WTC11 (cell line): Measurements from ENCODE around the gene EIF3I. TPM values are rescaled to one million over a fixed set of nuclear protein-coding genes. Genes with fewer than 3 reads are reported as not detected.
A peak's percentile ranks its signal among the peaks of the same experiment; 100 is the strongest.

ENCODE experiments used
- CREM ChIP-seq: sonication (generic); formaldehyde crosslinking; IDR thresholded peaks from 2 replicates; pipeline ENCODE4 v1.8.1; 2022; ENCODE audit warnings: mild to moderate bottlenecking, missing genetic modification reagents, moderate library complexity
- ETV6 ChIP-seq: sonication (generic); formaldehyde crosslinking; IDR thresholded peaks from 2 replicates; pipeline ENCODE4 v1.8.1; 2022; ENCODE audit warnings: mild to moderate bottlenecking, missing genetic modification reagents
- FOXJ3 ChIP-seq: sonication (generic); formaldehyde crosslinking; IDR thresholded peaks from 2 replicates; pipeline ENCODE4 v1.9.0; 2021; ENCODE audit warnings: missing genetic modification reagents, mild to moderate bottlenecking, borderline replicate concordance
- HMGA2 ChIP-seq: fragments of 250-450 bp; sonication (Bioruptor Pico); IDR thresholded peaks from 2 replicates; pipeline ENCODE4 v1.4.0; 2021; ENCODE audit warnings: mild to moderate bottlenecking, moderate library complexity
- IRF2 ChIP-seq: sonication (generic); formaldehyde crosslinking; IDR thresholded peaks from 2 replicates; pipeline ENCODE4 v1.8.0; 2022; ENCODE audit warnings: low read depth, missing genetic modification reagents, borderline replicate concordance
- JAZF1 ChIP-seq: fragments of 250-450 bp; sonication (Bioruptor Pico); IDR thresholded peaks from 2 replicates; pipeline ENCODE4 v1.9.0; 2021; ENCODE audit warnings: moderate library complexity, mild to moderate bottlenecking, inconsistent platforms
- MXD4 ChIP-seq: fragments of 250-450 bp; sonication (Bioruptor Pico); IDR thresholded peaks from 2 replicates; pipeline ENCODE4 v1.8.0; 2021; ENCODE audit warnings: mild to moderate bottlenecking, moderate library complexity, borderline replicate concordance
- RORB ChIP-seq: fragments of 250-450 bp; sonication (Bioruptor Pico); IDR thresholded peaks from 2 replicates; pipeline ENCODE4 v1.9.0; 2021; ENCODE audit warnings: mild to moderate bottlenecking
- SMAD3 ChIP-seq: sonication (generic); formaldehyde crosslinking; IDR thresholded peaks from 2 replicates; pipeline ENCODE4 v1.8.0; 2022; ENCODE audit warnings: missing genetic modification reagents, mild to moderate bottlenecking, borderline replicate concordance
- TEAD1 ChIP-seq: sonication (generic); formaldehyde crosslinking; IDR thresholded peaks from 2 replicates; pipeline ENCODE4 v1.8.0; 2022; ENCODE audit warnings: mild to moderate bottlenecking, missing genetic modification reagents
- ZBTB21 ChIP-seq: sonication (generic); formaldehyde crosslinking; IDR thresholded peaks from 2 replicates; pipeline ENCODE4 v1.8.1; 2023; ENCODE audit warnings: mild to moderate bottlenecking, missing genetic modification reagents, borderline replicate concordance
- ZNF138 ChIP-seq: sonication (generic); formaldehyde crosslinking; conservative IDR thresholded peaks from 2 replicates; pipeline ENCODE4 v1.8.1; 2022; ENCODE audit warnings: mild to moderate bottlenecking, moderate library complexity, missing genetic modification reagents
- ZNF219 ChIP-seq: sonication (generic); formaldehyde crosslinking; IDR thresholded peaks from 2 replicates; pipeline ENCODE4 v1.8.0; 2023; ENCODE audit warnings: missing genetic modification reagents, mild to moderate bottlenecking, borderline replicate concordance
- ZNF232 ChIP-seq: sonication (generic); formaldehyde crosslinking; IDR thresholded peaks from 2 replicates; pipeline ENCODE4 v1.8.0; 2022; ENCODE audit warnings: mild to moderate bottlenecking, missing genetic modification reagents
- ZNF671 ChIP-seq: fragments of 250-450 bp; sonication (Bioruptor Pico); IDR thresholded peaks from 2 replicates; pipeline ENCODE4 v1.8.0; 2021; ENCODE audit warnings: mild to moderate bottlenecking
- total RNA-seq: library from RNA; stranded (reverse); gene quantifications from 3 replicates; pipeline ENCODE4 v1.2.3, GENCODE V29; 2021
- TF ChIP-seq, protein P1 (sequence below): sonication (generic); formaldehyde crosslinking; IDR thresholded peaks from 2 replicates; pipeline ENCODE4 v1.8.1; 2023; ENCODE audit warnings: mild to moderate bottlenecking, missing genetic modification reagents, moderate library complexity
- TF ChIP-seq, protein P2 (sequence below): sonication (generic); formaldehyde crosslinking; IDR thresholded peaks from 2 replicates; pipeline ENCODE4 v1.8.0; 2022; ENCODE audit warnings: mild to moderate bottlenecking, missing genetic modification reagents
- TF ChIP-seq, protein P3 (sequence below): sonication (generic); formaldehyde crosslinking; IDR thresholded peaks from 2 replicates; pipeline ENCODE4 v1.8.1; 2022; ENCODE audit warnings: low read depth, missing genetic modification reagents, borderline replicate concordance
- TF ChIP-seq, protein P4 (sequence below): sonication (generic); formaldehyde crosslinking; IDR thresholded peaks from 2 replicates; pipeline ENCODE4 v1.8.1; 2022; ENCODE audit warnings: low read depth, mild to moderate bottlenecking, moderate library complexity, missing genetic modification reagents, borderline replicate concordance
- TF ChIP-seq, protein P5 (sequence below): fragments of 250-450 bp; sonication (Bioruptor Pico); IDR thresholded peaks from 2 replicates; pipeline ENCODE4 v2.1.2; 2022; ENCODE audit warnings: mild to moderate bottlenecking, moderate library complexity
- TF ChIP-seq, protein P6 (sequence below): sonication (generic); formaldehyde crosslinking; IDR thresholded peaks from 2 replicates; pipeline ENCODE4 v1.8.0; 2022; ENCODE audit warnings: mild to moderate bottlenecking, missing genetic modification reagents
- TF ChIP-seq, protein P7 (sequence below): sonication (generic); formaldehyde crosslinking; IDR thresholded peaks from 2 replicates; pipeline ENCODE4 v1.8.1; 2023; ENCODE audit warnings: mild to moderate bottlenecking, missing genetic modification reagents
- TF ChIP-seq, protein P8 (sequence below): sonication (generic); formaldehyde crosslinking; IDR thresholded peaks from 2 replicates; pipeline ENCODE4 v1.8.1; 2023; ENCODE audit warnings: mild to moderate bottlenecking, missing genetic modification reagents
- TF ChIP-seq, protein P9 (sequence below): sonication (generic); formaldehyde crosslinking; IDR thresholded peaks from 2 replicates; pipeline ENCODE4 v1.8.1; 2023; ENCODE audit warnings: mild to moderate bottlenecking, missing genetic modification reagents, moderate library complexity
- TF ChIP-seq, protein P10 (sequence below): sonication (generic); formaldehyde crosslinking; IDR thresholded peaks from 2 replicates; pipeline ENCODE4 v1.8.1; 2022; ENCODE audit warnings: mild to moderate bottlenecking, moderate library complexity, missing genetic modification reagents

The EIF3I gene
- total RNA-seq, 1 experiment from 2014 or later = 237 TPM

DNA sequence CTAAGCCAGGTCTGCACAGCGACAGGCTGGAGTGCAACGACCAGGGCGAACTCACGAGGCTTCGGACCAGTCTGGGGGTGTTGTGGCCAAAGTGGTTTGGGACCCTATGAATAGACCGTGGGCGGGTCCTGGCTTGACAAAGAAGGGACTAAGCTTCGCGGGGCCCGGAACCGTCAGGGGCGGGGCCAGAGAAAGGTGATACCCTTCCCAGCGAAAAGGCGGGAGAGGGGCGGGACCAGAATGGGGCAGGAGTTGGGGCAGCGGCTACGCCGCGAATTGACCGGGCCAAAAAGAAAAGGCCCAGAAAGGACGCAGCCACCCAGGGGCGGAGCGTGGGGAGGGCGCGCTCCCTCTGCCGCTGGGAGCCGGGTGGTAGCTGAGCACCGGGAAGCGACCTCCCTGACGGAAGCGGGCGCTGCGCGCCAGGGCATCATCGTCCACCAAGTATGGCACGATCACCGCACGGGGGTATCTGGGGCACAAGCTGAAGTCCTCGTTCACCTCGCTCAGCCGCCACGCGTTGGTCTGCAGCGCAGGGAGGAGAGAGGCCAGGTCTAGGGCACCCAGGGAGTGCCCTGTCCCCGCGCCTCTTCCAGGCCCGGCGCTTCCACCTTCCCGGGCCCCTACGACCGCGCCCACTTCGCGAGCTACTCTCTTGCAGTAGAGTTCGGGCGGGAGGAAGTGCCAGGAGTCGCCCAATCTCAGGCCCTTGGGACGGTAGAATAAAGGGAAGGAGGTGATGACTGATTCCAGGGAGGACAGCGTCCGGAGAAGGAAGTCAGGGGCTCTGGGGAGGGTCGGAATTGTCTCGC lies 18.1 kb downstream of the EIF3I start (continued):
- TF ChIP-seq, protein P1, sequence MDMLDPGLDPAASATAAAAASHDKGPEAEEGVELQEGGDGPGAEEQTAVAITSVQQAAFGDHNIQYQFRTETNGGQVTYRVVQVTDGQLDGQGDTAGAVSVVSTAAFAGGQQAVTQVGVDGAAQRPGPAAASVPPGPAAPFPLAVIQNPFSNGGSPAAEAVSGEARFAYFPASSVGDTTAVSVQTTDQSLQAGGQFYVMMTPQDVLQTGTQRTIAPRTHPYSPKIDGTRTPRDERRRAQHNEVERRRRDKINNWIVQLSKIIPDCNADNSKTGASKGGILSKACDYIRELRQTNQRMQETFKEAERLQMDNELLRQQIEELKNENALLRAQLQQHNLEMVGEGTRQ (CRISPR knock-in tag) = no peak
- TF ChIP-seq TEAD1 (CRISPR knock-in tag) = 0 out of 2 replicates have a peak, but pooled peaks have one; percentile 45
- TF ChIP-seq HMGA2 (CRISPR knock-in tag) = no peak
- TF ChIP-seq ETV6 = peak; percentile 58; the same call in 1 of the 2 replicates
- TF ChIP-seq ZNF219 (CRISPR knock-in tag) = no peak
- TF ChIP-seq FOXJ3 (CRISPR knock-in tag) = no peak
- TF ChIP-seq, protein P2, sequence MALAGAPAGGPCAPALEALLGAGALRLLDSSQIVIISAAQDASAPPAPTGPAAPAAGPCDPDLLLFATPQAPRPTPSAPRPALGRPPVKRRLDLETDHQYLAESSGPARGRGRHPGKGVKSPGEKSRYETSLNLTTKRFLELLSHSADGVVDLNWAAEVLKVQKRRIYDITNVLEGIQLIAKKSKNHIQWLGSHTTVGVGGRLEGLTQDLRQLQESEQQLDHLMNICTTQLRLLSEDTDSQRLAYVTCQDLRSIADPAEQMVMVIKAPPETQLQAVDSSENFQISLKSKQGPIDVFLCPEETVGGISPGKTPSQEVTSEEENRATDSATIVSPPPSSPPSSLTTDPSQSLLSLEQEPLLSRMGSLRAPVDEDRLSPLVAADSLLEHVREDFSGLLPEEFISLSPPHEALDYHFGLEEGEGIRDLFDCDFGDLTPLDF (CRISPR knock-in tag) = no peak
- TF ChIP-seq, protein P3, sequence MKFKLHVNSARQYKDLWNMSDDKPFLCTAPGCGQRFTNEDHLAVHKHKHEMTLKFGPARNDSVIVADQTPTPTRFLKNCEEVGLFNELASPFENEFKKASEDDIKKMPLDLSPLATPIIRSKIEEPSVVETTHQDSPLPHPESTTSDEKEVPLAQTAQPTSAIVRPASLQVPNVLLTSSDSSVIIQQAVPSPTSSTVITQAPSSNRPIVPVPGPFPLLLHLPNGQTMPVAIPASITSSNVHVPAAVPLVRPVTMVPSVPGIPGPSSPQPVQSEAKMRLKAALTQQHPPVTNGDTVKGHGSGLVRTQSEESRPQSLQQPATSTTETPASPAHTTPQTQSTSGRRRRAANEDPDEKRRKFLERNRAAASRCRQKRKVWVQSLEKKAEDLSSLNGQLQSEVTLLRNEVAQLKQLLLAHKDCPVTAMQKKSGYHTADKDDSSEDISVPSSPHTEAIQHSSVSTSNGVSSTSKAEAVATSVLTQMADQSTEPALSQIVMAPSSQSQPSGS = no peak
- no peak for TF ChIP-seq MXD4 (CRISPR knock-in tag)
- TF ChIP-seq CREM (CRISPR knock-in tag) = no peak; the same call in 1 of the 2 replicates
- TF ChIP-seq, protein P4, sequence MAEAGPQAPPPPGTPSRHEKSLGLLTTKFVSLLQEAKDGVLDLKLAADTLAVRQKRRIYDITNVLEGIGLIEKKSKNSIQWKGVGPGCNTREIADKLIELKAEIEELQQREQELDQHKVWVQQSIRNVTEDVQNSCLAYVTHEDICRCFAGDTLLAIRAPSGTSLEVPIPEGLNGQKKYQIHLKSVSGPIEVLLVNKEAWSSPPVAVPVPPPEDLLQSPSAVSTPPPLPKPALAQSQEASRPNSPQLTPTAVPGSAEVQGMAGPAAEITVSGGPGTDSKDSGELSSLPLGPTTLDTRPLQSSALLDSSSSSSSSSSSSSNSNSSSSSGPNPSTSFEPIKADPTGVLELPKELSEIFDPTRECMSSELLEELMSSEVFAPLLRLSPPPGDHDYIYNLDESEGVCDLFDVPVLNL (CRISPR knock-in tag) = no peak
- TF ChIP-seq, protein P5, sequence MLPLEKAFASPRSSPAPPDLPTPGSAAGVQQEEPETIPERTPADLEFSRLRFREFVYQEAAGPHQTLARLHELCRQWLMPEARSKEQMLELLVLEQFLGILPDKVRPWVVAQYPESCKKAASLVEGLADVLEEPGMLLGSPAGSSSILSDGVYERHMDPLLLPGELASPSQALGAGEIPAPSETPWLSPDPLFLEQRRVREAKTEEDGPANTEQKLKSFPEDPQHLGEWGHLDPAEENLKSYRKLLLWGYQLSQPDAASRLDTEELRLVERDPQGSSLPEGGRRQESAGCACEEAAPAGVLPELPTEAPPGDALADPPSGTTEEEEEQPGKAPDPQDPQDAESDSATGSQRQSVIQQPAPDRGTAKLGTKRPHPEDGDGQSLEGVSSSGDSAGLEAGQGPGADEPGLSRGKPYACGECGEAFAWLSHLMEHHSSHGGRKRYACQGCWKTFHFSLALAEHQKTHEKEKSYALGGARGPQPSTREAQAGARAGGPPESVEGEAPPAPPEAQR = no peak
- TF ChIP-seq ZNF232 (CRISPR knock-in tag) = no peak
- no peak for TF ChIP-seq ZNF671
- no peak for TF ChIP-seq JAZF1 (CRISPR knock-in tag)
- TF ChIP-seq, protein P6, sequence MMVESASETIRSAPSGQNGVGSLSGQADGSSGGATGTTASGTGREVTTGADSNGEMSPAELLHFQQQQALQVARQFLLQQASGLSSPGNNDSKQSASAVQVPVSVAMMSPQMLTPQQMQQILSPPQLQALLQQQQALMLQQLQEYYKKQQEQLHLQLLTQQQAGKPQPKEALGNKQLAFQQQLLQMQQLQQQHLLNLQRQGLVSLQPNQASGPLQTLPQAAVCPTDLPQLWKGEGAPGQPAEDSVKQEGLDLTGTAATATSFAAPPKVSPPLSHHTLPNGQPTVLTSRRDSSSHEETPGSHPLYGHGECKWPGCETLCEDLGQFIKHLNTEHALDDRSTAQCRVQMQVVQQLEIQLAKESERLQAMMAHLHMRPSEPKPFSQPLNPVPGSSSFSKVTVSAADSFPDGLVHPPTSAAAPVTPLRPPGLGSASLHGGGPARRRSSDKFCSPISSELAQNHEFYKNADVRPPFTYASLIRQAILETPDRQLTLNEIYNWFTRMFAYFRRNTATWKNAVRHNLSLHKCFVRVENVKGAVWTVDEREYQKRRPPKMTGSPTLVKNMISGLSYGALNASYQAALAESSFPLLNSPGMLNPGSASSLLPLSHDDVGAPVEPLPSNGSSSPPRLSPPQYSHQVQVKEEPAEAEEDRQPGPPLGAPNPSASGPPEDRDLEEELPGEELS (CRISPR knock-in tag) = peak; percentile 66; the same call in 1 of the 2 replicates
- no peak for TF ChIP-seq ZBTB21 (CRISPR knock-in tag)
- TF ChIP-seq, protein P7, sequence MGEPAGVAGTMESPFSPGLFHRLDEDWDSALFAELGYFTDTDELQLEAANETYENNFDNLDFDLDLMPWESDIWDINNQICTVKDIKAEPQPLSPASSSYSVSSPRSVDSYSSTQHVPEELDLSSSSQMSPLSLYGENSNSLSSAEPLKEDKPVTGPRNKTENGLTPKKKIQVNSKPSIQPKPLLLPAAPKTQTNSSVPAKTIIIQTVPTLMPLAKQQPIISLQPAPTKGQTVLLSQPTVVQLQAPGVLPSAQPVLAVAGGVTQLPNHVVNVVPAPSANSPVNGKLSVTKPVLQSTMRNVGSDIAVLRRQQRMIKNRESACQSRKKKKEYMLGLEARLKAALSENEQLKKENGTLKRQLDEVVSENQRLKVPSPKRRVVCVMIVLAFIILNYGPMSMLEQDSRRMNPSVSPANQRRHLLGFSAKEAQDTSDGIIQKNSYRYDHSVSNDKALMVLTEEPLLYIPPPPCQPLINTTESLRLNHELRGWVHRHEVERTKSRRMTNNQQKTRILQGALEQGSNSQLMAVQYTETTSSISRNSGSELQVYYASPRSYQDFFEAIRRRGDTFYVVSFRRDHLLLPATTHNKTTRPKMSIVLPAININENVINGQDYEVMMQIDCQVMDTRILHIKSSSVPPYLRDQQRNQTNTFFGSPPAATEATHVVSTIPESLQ = no peak
- TF ChIP-seq ZNF138 (CRISPR knock-in tag) = no peak
- TF ChIP-seq, protein P8, sequence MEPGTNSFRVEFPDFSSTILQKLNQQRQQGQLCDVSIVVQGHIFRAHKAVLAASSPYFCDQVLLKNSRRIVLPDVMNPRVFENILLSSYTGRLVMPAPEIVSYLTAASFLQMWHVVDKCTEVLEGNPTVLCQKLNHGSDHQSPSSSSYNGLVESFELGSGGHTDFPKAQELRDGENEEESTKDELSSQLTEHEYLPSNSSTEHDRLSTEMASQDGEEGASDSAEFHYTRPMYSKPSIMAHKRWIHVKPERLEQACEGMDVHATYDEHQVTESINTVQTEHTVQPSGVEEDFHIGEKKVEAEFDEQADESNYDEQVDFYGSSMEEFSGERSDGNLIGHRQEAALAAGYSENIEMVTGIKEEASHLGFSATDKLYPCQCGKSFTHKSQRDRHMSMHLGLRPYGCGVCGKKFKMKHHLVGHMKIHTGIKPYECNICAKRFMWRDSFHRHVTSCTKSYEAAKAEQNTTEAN (CRISPR knock-in tag) = peak; percentile 62; the same call in 1 of the 2 replicates
- TF ChIP-seq, protein P9, sequence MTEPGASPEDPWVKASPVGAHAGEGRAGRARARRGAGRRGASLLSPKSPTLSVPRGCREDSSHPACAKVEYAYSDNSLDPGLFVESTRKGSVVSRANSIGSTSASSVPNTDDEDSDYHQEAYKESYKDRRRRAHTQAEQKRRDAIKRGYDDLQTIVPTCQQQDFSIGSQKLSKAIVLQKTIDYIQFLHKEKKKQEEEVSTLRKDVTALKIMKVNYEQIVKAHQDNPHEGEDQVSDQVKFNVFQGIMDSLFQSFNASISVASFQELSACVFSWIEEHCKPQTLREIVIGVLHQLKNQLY (CRISPR knock-in tag) = no peak
- TF ChIP-seq, protein P10, sequence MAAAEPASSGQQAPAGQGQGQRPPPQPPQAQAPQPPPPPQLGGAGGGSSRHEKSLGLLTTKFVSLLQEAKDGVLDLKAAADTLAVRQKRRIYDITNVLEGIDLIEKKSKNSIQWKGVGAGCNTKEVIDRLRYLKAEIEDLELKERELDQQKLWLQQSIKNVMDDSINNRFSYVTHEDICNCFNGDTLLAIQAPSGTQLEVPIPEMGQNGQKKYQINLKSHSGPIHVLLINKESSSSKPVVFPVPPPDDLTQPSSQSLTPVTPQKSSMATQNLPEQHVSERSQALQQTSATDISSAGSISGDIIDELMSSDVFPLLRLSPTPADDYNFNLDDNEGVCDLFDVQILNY (CRISPR knock-in tag) = peak; percentile 74; the same call in 1 of the 2 replicates
- TF ChIP-seq SMAD3 (CRISPR knock-in tag) = 0 out of 2 replicates have a peak, but pooled peaks have one; percentile 74
- no peak for TF ChIP-seq RORB (CRISPR knock-in tag)
- TF ChIP-seq IRF2 (CRISPR knock-in tag) = no peak
